HL-60/S4 (cell line): ENCODE measurements around the gene SEMA3D.

Experiments used
- in situ Hi-C: fragments of 300-500 bp; cut with MboI; formaldehyde crosslinking; loops from 2 replicates; pipeline ENCODE4 v1.14.3; 2022; ENCODE audit warnings: low sequenced_read_pairs

Gene SEMA3D

DNA sequence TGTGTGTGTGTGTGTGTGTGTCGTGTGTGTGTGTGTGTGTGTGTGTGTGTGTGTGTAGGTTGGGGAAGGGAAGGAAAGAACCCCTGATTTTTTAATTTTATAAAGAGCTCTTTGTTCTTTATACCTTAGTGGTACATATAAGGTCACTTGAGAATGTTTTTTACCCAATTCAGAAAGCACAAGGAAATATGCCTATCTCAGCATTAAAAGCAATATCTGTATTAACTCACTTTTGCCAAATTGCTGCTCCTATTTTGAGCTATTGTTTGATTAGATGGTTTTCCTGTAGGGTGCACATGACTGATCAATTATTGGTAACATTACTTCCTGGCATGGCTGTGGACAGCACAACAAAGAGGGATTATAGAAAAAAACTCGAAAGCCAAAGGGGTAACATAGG, 60.5 kb downstream of the SEMA3D start:
- in situ Hi-C loops: no loop called here

DNA sequence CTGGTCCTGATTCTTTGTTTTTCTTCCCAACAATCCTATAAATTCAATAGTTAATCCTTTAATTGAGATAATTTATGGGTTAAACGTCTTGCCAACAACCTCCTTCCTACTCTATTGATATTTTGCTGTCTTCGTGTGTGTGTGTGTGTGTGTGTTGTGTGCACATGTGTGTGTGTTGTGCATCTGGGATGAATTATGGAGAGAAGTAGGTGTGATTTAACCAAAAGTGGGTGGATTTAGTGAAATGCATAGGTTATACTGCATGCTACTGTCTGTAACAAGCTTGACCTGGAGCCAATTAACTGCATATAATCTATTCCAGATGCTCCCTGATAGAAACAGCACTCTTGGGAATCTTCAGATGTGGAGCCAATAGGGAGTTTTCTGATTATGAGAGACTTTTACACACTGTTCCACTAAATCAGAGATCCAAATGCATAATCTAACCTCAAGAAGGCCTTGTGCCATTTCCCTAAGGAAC, 61.2 kb downstream of the SEMA3D start:
- in situ Hi-C loops: no loop called here

DNA sequence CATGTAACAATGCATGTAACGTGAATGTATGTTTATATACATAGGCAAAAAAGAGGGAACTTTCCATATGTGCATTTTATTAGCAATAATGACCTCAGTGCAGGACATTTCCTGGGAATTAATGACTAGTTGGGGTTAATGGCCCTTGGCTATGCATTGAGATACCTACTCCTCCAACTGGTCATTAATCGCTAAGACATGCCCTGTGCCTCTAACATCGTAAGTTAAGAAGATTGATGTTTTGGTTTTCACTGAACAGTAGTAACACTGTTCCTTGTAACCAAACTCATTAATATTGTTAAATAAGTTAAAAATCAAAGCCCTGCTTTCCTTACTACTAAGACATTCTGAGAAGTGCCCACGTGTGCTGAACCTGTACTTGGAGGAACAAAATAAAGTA, 61.7 kb downstream of the SEMA3D start:
- in situ Hi-C loops: no loop called here

DNA sequence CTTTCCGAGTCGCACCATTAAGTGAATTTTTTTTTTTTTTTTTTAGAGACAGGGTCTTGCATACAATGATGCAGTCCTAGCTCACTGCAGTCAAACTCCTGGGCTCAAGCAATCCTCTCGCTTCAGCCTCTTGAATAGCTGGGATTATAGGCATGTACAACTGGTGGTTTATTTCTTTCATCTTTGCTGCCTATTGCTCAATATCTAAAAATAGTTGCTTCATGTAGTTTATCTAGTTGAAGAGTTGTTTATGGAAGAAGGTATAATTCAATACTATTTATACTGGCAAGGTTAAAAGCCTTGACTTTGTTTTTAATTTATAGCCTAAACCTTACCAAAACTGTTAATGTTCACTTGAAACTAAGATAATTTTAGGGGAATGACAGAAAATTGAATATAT, 66.9 kb downstream of the SEMA3D start:
- in situ Hi-C loops: no loop called here

DNA sequence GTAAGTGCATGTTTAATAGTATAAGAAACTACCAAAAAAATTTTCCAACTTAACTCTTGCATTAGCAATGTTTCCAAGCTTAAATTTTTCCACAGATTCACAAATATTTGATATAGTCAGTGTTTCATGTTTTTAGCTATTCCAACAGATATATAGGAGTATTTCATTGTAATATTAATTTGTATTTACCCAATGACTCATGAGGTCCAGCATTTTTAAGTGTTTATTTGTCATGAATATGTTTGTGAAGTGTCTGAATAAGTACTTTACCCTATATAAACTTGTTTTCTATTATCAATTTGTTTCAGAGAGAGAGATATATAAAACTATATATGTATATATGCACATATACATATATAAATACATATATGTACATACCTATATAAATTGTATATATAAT, 71.0 kb downstream of the SEMA3D start:
- in situ Hi-C loops: no loop called here

DNA sequence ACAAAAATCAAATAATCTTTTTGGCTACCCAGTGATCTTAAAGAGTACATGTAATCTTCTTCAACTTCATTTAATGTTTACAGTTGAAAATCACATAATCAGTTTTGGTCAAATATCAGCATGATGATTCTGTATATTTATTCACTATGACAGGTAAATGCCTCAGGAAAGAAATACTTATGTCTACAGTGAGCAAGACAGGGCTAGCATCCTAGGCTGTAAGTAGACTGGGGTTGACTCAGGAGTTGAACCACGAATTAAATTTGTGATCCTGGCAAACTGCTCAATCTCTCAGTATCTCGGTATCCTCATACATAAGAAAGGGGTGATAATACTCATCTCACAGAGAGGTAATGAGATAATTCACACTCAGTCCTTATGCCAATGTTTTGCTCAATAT, 71.8 kb downstream of the SEMA3D start:
- in situ Hi-C loops: no loop called here

DNA sequence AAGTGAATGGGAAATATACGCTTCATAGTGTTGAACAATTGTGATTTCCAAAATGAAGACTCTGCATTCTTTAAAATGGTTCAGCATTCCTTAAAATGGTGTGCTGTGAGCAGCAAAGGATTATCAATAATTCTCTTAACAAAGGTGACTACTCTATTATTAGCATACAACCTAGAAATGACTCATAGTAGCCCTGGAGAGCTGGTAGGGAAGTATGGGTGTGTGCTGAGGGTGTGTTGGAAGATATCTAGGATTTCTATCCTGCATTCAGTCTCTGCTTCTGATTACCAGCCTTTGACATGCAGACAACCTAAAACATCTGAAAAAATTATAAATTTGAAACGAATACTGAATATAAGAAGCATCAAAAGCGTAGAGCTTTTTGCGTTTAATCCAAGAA, 72.5 kb downstream of the SEMA3D start:
- in situ Hi-C loops: no loop called here

DNA sequence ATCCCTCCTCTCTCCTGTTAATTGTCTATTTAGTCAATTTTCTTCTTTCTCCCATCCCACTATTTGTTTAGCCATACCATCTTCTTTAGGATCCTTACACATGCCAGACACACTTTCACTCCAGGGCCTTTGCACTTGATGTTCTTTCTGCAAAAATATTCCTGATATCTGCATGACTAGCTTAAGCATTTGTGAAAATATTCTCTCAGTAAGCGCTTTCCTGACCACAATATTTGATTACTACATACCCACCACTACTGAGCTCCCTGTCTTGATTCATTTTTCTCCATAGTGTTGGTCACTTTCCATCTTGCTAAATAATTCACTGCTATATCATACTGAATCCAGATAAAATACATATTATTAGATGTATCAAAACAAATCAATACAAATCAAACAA, 75.1 kb downstream of the SEMA3D start:
- in situ Hi-C loops: no loop called here

DNA sequence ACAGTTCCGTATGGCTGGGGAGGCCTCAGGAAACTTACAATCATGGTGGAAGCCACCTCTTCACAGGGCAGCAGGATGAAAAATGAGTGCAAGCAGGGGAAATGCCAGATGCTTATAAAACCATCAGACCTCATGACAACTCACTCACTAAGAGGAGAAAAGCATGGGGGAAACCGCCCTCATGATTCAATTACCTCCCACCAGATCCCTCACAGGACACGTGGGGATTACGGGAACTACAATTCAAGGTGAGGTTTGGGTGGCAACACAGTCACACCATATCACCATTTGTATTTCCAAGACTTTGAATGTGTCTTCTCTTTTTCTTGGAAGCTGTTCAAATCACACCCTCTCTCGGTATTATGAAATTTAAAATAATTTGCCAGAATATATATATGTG, 80.1 kb downstream of the SEMA3D start:
- in situ Hi-C loops: no loop called here

DNA sequence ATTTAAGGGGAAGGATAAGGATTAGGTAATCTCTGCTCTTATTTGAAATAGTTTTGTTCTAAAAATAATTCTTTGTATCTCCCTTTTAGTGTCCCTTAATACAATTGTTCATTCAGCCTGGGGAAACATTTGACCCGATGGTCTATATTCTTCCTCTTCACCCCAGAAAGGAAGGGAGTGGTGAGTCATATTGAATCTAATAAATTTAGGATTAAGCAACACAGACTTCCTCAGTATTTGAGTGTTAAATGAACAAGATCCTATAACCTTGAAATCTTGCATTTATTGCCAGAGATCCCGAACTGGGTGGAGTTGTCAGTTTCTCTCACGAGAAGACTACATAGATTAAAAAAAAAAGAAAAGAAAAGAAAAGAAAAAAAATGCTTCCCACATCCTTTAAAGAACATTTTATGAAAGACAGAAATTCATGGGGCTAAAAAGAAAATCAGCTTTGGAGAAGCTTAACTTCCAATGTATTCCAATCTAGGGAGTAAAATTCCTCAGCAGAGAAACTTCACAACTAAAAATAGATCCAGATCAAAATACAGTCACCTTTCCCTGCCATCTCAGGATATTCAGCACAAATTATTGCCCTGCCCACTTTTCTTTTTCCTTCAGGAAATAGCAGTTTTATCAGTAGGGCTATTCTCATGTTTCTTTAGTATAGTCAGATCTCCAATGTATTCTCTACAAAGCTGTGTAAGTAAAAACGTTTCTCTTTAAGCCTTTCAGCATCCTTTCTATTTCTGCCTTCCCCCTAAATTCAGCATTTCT, 82.2 kb downstream of the SEMA3D start:
- in situ Hi-C loops: no loop called here

DNA sequence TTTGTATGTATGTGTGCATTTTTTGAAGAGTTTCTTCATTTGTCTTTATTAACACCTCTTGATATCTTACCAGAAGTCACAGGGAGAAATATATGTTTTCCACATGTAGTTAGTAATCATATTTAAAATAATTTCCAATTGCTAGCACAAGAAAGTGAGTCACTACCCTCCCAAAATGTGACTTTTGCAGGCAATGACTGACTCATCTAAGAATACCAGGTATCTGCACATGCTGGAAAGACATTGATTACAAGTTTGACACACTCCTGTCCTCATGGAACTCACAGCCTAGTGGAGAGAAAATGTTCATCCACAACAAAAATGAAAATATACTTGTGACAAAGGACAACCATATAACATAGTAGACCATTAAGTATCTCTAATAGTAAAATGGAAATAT, 82.9 kb downstream of the SEMA3D start:
- in situ Hi-C loops: no loop called here

DNA sequence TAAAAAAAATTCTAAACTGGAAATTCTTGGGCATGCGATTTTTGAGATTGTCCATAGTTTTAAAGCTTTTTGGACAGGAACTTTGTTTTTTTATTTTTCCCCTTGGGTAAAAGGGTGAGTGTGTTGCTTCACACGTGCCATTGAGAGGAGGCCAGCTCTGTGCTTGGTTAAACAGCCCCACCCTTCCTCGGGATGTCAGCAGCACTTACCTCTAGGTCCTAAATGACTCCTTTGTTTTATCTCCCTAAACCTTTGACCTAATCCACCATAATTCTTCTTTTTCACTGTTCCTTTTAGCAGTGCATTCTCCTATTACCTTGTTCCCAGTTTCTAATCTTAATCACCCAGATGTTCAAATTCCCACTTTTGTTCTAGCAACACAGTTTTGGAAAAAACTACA, 83.5 kb downstream of the SEMA3D start:
- in situ Hi-C loops: no loop called here

DNA sequence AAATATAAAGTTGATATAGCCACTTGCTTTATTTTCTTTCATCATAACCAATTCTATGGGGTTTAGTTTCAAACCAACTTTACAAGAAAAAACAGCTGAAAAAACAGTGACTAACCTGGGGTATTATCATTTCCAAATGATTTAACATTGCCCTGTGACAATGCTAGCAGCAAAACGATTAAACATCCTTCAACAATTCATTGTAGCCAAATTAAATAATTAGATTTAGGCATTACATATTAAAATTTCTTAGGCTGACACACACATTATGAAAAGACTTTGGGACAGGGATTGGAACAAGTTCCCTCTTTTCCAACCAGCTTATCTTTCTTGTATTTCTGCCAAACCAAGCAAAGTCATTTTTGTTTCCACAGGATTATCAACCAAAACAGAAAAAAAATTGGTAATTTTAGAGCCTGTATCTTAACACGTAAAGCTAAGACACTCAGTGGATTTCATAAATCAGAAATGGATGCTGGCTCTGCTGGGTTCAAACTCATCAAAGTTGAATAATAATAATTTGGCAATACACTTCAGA, 84.0 kb downstream of the SEMA3D start:
- in situ Hi-C loops: no loop called here

DNA sequence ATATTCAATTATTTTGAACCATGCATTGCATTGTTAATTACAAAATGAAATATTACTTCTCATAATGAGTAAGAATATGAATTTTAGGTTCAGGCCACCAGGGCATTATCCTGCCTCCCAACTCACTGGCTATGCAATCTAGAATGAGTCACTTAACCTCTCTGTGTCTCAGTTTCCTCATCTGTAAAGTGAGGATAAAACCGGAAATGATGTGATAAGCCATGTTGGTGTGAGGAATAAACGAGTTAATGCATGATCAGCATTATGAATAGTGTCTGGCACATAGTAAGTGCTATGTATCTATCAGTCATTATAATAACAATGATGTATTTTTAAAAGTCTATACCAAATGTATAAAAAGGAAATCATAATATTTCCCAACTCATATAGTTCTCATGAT, 85.5 kb downstream of the SEMA3D start:
- in situ Hi-C loops: no loop called here

DNA sequence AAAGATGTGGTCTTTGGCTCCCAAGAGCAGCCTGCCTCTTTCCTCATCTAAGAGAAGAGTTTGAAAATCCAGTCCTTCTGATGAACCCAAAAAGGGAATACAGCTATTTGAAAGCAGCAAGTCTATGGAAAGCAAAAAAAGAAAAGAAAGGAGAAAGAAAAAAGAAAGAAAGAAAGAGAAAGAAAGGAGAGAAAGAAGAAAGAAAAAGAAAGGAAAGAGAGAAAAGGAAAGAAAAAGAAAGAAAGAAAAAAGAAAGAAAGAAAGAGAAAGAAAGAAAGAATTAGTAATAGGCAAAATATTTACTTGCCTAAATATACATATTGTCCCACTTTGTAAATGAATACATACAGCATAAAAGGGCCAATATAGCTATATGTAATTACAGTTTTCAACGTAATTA, 89.0 kb downstream of the SEMA3D start:
- in situ Hi-C loops: no loop called here

DNA sequence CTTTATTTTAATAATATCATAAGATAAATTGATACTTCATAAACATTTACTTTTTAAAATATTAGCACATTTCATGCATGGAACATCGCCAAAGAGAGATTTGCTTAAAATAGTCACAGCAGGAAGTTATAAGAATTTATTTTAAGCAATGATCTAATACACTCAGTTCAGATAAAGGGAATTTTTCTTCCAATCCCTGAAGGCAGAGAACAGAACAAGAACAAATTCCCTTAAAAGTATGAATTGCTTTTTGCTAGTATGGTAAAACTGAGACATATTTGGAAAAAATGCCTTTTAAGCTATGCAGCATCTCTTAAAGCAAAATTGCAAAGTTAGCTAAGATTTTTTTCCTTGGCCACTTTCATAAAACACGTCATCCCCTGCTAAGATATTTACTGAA, 91.0 kb downstream of the SEMA3D start:
- in situ Hi-C loops: no loop called here

DNA sequence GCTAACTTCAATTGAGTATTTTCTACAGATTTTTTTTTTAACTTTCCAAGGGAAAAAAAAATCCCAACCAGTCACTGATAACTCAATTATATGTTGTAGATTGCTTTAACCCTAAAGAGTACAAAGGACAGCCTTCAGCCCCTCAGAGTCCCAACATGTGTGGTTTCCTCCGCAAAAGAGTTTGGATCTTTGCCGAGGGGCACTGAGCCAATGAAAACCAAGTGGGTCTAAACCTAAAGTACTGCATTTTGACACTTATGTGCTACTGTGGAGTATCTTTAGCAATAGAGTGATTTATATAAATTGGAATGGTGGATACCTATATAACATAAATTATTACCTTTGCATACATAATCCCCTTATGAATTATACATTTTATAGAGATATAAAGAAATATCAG, 91.5 kb downstream of the SEMA3D start:
- in situ Hi-C loops: no loop called here

DNA sequence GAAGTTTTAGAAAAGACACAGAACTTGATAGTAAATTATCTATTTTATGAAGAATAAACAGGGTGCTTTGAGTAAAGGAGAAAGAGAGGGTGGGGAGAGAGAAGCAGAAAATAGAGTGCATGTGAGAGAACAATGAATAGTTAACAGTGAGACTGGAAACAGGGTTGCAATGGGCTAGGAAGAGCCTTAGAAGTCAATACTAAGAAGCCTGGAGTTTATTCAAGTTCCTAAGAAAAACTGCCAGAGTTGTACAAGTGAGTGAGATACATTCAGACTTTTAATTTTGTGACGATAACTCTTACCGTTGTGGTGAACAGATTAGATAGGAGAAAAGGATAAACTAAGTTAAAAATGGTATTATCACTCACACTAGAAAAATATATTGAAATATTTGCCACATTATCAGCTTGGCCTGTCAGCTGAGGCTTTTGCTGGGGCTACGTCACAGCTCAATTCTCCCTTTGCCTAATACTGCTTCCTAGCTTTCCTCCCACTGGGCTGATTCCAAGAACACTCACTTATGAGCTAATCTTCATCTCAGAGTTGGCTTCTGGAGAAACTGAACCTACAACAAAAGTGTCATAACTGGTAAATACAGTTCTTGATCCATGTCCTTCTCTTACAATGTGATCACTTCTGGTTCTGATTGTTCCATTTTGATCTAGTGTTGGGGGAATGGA, 92.7 kb downstream of the SEMA3D start:
- in situ Hi-C loops: no loop called here

DNA sequence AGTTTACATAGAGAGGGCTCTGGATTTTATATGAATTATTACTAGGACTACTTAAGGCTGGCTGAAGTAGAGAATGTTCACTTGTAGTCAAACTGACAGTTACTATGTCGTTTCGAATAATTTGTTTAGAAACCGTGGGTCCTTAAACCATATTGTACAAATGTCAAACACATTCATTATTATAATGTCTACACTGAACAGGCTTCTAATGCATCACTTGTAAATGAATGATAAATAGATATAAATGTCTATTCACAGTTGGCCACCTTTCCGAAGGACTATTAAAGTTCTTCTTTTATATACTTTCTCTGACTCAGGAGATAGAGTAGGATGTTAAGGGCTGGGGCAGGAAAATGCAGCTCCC, 95.3 kb downstream of the SEMA3D start:
- in situ Hi-C loops: no loop called here

DNA sequence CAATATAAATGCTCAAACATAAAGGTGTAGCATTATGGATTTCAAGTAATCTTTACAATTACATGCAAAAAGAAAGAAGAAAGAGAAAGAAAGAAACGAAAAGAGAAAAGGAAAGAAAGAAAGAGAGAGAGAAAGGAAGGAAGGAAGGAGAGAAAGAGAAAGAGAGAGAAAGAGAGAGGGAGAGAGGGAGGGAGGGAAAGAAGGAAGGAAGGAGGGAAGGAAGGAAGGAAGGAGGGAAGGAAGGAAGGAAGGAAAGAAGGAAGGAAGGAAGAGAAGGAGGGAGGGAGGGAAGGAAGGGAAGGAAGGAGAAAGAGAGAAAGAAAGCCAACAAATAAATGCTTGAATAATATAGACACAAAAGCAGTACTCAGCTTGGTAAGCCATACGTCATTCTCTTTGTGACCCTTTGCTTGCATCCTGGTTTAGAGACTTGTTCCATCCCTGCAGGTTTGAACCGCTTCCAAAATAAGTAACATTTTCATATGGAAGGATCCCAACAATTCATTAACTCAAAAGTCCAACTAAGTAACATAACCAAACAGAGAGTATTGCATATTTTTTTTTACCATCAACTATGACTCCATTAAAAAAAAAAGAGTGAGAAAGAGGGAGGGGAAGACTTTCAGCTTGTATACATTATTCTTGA, 95.8 kb downstream of the SEMA3D start:
- in situ Hi-C loops: no loop called here

DNA sequence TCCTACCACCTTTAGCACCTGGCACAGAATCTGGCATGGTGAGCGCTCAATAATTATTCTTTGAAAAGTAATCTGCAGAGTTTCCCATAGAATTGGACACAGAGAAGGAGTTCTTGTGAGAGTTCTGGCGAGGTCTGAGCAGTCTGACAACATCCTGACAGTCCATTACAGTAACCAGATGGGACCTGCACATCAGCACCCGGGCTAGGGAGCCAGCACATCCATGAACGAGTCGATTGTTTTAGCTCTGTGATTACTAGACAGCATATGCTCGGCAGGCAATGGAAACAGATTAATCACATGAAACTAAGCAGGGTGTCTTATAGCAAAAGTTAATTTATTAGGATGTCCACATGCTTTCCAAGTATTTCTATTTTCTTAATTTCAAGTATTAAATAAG, 96.7 kb downstream of the SEMA3D start:
- in situ Hi-C loops: no loop called here

DNA sequence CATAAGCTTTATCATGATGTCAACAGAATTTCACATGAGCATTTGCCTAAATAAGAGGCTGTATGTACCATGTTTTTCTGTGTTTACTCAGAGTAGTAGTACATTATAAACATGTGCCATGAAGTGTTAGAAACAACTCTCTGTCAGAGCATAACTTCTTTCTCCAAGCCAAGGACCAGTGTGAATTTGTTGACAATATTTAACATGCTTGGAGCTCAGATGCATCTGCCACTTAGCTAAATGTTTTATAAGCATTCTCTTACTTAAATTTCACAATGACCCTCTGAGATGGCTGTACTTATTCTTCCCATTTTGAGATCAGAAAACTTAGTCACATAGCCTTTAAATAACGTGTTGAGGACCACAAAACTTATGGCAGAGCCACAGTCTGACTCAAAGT, 105.0 kb downstream of the SEMA3D start:
- in situ Hi-C loops: no loop called here
